GM19397 (cell line): Measurements from ENCODE around the gene PRKCQ.
"Not testable (repeated sequence)": the region's sequence is repeated elsewhere in the genome, so short reads cannot be mapped to it uniquely, and the experiment has no call there.

Experiments
- ATAC-seq: cut with Tn5 transposase; IDR thresholded peaks from one replicate; pipeline ENCODE4 v1.9.1; 2021; ENCODE audit warnings: mild to moderate bottlenecking, moderate library complexity; ENCODE audit not compliant: unreplicated experiment

Gene PRKCQ

GRCh38 chr10:6463366-6463765, 116.7 kb downstream of the PRKCQ start:
- no peak for ATAC-seq

- ATAC-seq, result no peak
These were observed 118.1 kb downstream of the PRKCQ start for GRCh38 chr10:6461961-6462360.

GRCh38 chr10:6460861-6461409, 119.1 kb downstream of the PRKCQ start:
- no peak for ATAC-seq

- no peak for ATAC-seq
These were observed 121.3 kb downstream of the PRKCQ start for GRCh38 chr10:6458814-6459213.

GRCh38 chr10:6457376-6457775, 122.7 kb downstream of the PRKCQ start:
- no peak for ATAC-seq

- ATAC-seq, result no peak
These were observed 124.0 kb downstream of the PRKCQ start for GRCh38 chr10:6456067-6456466.

- ATAC-seq, result no peak
These were observed 124.5 kb downstream of the PRKCQ start for GRCh38 chr10:6455592-6455991.

GRCh38 chr10:6446711-6447110, 133.4 kb downstream of the PRKCQ start:
- no peak for ATAC-seq

- ATAC-seq, result no peak
These were observed 134.3 kb downstream of the PRKCQ start for GRCh38 chr10:6445671-6446316.

- not testable (repeated sequence) for ATAC-seq
These were observed 140.2 kb downstream of the PRKCQ start for GRCh38 chr10:6439875-6440274.

GRCh38 chr10:6431861-6432260, 148.2 kb downstream of the PRKCQ start:
- ATAC-seq, result no peak

- no peak for ATAC-seq
These were observed 148.9 kb downstream of the PRKCQ start for GRCh38 chr10:6431186-6431585.

GRCh38 chr10:6430423-6430980, 149.6 kb downstream of the PRKCQ start:
- ATAC-seq, result no peak

GRCh38 chr10:6427357-6427959, 152.6 kb downstream of the PRKCQ start:
- ATAC-seq, result no peak

- ATAC-seq, result no peak
These were observed 153.8 kb downstream of the PRKCQ start for GRCh38 chr10:6426317-6426716.

GRCh38 chr10:6423413-6424170, 156.5 kb downstream of the PRKCQ start:
- no peak for ATAC-seq

- no peak for ATAC-seq
These were observed 157.1 kb downstream of the PRKCQ start for GRCh38 chr10:6423004-6423403.

GRCh38 chr10:6418613-6419216, 161.4 kb downstream of the PRKCQ start:
- ATAC-seq, result no peak

- ATAC-seq, result no peak
These were observed 161.9 kb downstream of the PRKCQ start for GRCh38 chr10:6418167-6418566.

- ATAC-seq, result no peak
These were observed 163.1 kb downstream of the PRKCQ start for GRCh38 chr10:6416892-6417512.

GRCh38 chr10:6411436-6411835, 168.6 kb downstream of the PRKCQ start:
- no peak for ATAC-seq
